GM21717 (cell line): ENCODE results near the gene C6orf15.

ENCODE experiments used
- ATAC-seq: cut with Tn5 transposase; IDR thresholded peaks from one replicate; pipeline ENCODE4 v1.9.1; 2021; ENCODE audit warnings: mild to moderate bottlenecking, moderate library complexity; ENCODE audit not compliant: unreplicated experiment

The C6orf15 gene

GRCh38 chr6:31110825-31111582, 1.4 kb downstream of the C6orf15 start:
- ATAC-seq, result no peak

- ATAC-seq, result no peak
These were observed 5.3 kb downstream of the C6orf15 start for GRCh38 chr6:31107052-31107451.

DNA sequence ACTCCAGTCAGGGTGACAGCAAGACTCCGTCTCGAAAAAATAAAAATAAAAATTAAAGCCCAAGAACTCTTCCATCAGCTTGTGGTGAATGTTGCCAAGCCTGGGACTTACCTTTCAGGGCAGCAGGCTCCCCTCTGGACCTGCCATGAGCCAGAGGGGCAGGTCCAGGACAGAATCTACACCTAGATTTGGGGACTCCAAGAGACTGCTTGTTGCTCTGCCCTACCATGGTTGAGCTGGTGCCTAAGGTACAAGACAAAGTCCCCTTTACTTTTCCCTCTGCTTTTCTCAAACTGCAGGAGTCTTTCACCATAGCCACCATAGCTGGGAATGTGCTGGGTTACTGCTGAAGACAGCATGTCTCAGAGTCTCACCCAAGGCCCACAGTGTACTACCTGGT, 9.2 kb downstream of the C6orf15 start:
- no peak for ATAC-seq

- no peak for ATAC-seq
These were observed 13.9 kb downstream of the C6orf15 start for GRCh38 chr6:31098449-31098938.

DNA sequence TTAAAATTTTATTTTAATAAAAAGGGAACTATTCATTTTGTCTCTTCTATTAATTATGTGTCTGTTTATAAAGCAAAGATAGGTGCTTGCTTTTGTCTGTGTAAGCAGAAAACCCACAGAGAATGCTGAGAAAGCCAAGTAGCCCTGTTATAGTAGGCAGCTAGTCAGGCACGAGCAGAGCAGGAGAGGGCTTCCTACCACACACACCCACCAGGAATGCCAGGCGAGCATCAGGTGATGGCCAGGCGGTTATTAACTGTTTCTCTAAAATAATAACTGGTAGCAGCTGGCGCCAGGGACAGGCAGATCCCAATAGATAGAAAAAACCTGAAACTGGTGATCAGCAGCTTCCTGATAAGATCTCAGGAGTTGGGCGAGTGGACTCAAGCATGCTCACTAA, 15.7 kb downstream of the C6orf15 start:
- no peak for ATAC-seq

DNA sequence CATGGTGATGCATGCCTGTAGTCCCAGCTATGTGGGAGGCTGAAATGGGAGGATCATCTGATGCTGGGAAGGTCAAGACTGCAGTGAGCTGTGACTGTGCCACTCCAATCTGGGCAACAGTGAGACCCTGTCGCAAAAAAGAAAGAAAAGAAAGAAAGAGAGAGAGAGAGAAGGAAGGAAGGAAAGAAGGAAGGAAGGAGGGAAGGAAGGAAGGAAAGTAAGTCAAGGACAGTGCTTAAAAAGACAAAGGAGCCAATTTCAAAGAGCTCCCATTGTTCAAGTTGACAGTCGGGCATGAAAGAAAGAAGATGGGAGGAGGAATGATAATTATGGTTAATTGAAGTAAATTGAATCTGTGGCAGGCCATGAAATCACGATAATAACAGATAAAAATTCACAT, 16.2 kb downstream of the C6orf15 start:
- ATAC-seq, result no peak

- ATAC-seq, result no peak
These were observed 17.9 kb downstream of the C6orf15 start for GRCh38 chr6:31094389-31094881.

DNA sequence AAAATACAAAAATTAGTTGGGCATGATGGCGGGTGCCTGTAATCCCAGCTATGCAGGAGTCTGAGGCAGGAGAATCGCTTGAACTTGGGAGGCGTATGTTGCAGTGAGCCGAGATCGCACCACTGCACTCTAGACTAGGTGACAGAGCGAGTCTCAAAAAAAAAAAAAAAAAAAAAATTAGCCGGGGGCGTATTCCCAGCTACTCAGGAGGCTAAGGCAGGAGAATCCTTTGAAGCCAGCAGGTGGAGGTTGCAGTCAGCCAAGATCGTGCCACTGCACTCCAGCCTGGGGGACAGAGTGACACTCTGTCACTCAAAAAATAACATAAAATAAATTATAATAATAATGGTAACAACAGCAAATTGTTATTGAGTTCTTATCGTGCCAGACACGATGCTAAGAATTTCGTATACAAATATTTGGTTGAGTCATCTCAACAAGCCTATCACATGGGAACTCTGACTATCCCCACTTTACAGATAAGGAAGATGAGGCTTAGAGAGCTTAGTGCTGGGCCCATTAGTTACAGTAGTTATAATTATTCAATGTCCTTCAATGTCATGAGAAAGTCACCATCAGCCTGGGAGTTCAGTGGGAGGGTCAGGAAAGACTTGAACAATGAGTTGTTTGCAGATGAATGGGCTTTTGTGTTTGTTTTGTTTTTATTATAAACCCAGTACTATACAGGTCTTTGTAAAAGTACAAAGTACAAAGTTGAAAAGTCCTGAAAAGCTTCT, 19.4 kb downstream of the C6orf15 start:
- no peak for ATAC-seq

DNA sequence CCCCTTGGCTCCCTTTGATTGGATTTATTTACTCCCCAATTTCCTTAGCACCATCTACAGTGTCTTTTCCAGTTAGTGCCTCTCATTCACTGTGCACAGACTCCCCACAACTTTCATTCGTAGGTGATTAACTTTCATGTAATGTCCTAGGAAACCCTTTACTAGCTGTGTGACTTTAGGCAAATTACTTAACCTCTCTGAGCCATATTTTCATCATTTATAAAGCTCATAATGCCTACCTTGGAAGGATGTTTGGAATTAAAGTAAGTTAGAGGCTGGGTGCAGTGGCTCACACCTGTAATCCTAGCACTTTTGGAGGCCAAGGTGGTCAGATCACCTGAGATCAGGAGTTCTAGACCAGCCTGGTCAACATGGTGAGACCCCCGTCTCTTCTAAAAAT, 20.1 kb downstream of the C6orf15 start:
- ATAC-seq, result no peak

GRCh38 chr6:31091680-31092079, 20.7 kb downstream of the C6orf15 start:
- no peak for ATAC-seq

GRCh38 chr6:31090973-31091364, 21.4 kb downstream of the C6orf15 start:
- no peak for ATAC-seq

DNA sequence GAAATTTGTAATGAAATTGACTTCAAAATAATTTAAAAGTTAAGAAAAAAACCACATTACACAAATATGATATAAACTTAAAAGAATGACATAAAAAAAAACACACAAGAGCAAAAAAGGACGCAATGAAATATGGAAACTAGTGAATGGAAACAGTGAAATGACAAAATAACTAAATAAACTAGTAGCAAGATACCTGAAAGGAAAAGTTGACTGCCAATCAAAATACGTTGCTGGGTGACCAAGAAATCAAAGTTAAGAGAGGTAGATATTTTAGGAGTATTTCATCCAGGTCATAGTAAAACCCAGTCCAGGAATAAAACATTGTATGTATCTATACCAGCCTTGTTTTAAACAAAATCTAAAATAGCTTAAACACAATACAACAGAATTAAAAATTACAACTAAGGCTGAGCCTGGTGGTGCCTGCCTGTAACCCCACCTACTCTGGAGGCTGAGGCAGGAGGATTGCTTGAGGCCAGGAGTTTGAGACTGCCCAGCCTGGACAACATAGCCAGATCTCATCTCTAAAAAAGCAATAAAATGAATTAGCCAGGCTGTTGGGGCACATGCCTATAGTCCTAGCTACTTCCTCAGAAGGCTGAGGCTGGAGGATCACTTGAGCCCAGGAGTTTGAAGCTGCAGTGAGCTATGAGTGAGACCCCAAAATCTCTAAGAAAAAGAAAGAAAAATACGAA, 22.0 kb downstream of the C6orf15 start:
- ATAC-seq, result no peak

DNA sequence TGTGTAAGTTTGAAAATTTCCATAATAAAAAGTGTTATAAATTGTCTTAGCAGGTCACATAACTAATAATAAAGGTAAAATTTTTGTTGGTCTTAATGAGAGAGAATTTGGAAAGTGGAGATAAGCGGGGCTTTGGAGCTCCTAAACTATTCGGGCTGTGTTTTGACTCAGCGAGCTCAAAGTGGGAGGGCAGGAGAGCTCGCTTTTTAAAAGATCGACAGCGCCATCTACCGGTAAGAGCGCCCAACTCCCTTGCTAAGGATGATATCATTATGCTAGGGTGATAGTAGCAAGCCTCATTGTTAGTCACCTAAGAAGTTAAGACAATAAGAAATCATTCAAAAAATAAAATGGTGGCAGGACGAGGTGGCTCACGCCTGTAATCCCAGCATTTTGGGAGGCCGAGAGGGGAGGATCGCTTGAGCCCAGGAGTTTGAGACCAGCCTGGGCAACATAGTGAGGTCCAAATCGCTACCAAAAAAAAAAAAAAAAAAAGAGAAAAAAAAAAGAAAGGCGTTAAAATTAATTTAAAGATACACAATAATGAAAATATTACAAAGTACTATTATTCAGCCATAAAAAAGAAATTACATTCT, 24.8 kb downstream of the C6orf15 start:
- ATAC-seq, result peak; percentile 63

DNA sequence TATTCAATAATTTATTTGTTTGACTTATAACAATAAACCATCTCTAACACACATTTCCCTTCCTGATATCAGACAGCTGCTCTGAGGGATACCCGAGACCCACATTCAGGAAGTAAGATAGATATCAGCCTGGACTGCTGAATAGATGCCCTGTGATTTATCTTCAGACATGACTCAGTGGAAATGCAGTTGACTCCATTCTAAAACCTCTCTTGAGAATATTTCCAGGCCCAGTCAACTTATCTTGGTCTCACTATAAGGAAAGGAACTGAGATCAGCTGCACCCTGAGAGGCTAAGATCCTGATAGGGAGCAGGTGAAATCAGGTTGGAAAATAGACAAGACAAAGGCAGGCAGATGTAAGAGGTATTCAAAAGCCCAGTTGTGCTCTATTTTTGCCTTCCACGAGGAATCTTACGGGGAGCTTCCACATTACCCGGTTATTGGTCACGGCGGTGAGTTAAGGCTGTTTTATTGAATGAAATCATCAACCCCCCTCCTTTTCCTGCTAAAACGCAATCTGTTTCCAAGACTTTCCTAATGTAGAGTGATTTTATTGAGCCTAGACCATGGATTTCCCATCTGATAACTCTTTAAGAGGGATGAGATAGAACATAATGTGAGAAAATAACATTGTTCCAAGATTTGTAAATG, 25.5 kb downstream of the C6orf15 start:
- no peak for ATAC-seq

- no peak for ATAC-seq
These were observed 28.5 kb downstream of the C6orf15 start for GRCh38 chr6:31083742-31084354.

DNA sequence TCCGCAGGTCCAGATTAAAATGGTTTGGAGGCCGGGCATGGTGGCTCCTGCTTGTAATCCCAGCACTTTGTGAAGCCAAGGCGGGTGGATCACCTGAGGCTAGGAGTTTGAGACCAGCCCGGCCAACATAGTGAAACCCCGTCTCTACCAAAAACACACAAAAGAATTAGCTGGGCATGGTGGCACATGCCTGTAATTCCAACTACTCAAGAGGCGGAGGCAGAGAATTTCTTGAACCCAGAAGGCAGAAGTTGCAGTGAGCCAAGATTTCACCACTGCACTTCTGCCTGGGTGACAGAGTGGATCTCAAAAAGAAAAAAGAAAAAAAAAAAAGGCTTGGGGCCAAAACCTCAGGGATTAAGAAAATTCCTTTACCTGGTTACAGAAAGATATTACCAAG, 30.5 kb downstream of the C6orf15 start:
- ATAC-seq, result no peak

DNA sequence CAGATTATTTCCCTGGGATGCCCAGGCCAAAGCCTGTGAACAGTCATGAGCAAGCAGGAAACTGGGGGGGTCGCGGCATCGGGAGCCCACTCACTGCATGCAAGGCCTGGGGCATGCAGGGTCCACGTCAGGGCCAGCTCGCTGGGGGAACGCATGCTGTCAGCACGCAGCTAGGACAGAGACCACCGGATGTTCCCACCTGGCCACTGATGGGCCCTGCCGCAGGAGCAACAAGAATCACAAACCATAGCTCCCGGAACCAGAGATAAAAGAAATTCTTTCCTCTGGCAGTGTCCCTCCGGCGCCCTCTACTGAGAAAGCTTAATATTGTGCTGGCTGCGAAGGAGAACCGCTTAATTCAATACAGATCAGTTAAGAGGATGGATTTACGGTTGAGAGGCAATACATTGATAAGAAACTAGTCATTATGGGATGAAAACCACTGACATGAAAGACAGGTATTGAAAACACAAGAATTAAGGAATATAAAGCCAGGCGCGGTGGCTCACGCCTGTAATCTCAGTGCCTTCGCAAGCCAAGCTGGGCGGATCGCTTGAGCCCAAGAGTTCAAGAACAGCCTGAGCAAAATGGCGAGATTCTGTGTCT, 32.6 kb downstream of the C6orf15 start:
- no peak for ATAC-seq

GRCh38 chr6:31076611-31077010, 35.8 kb downstream of the C6orf15 start:
- ATAC-seq, result no peak

- no peak for ATAC-seq
These were observed 36.8 kb downstream of the C6orf15 start for GRCh38 chr6:31075528-31075927.

DNA sequence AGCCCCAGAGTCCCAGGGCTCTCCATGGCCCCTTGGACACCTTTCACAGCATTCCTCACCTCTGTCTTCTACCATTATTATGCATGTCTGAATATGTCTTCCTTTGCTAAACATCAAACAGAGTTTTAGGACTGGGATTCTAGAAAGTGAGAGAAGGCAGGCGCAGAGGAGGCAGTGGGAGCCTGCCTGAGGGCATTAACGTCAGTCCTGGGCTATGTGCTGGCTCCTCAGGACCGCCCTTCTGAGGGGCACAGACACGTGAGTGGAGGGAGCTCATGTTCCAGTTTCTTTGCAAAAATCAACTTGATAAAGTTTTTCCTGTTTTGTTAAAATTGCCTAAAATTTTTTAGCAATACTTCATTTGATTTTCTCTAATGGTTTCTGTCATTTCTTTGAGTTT, 38.0 kb downstream of the C6orf15 start:
- no peak for ATAC-seq
